PC-3 (cell line): ENCODE measurements around the gene SENP3.

Source experiments
- CTCF ChIP-seq: fragments of 300-600 bp; sonication (generic); conservative IDR thresholded peaks from 2 replicates; pipeline ENCODE4 v1.5.1; 2017; ENCODE audit warnings: antibody characterized with exemption, low read depth, mild to moderate bottlenecking, low read length
- EZH2 ChIP-seq: fragments of 300-600 bp; sonication (generic); IDR thresholded peaks from one replicate; pipeline ENCODE4 v1.6.1; 2017; ENCODE audit warnings: antibody characterized with exemption, mild to moderate bottlenecking, low read length; ENCODE audit not compliant: unreplicated experiment
- EZH2phosphoT487 ChIP-seq: fragments of 300-600 bp; sonication (generic); IDR thresholded peaks from 2 replicates; pipeline ENCODE4 v1.6.1; 2018; ENCODE audit warnings: mild to moderate bottlenecking, antibody characterized with exemption, low read length, borderline replicate concordance

GRCh38 chr17:7589891-7590691, 28.4 kb downstream of the SENP3 start, which contains the start of gene SOX15:
- no peak for TF ChIP-seq EZH2
- no peak for TF ChIP-seq CTCF
- TF ChIP-seq EZH2phosphoT487 = no peak
